Endometrial microvascular endothelial cells (primary cell): Measurements from ENCODE around the gene TGFBR1. TPM values are rescaled to one million over a fixed set of nuclear protein-coding genes. Genes with fewer than 3 reads are reported as not detected.

ENCODE experiments used
- in situ Hi-C: cut with HindIII; loops from 2 replicates; pipeline ENCODE4 v1.10.0; 2017; ENCODE audit warnings: low sequenced_read_pairs, low pct_unique_long_range_greater_than_20kb; ENCODE audit errors: inconsistent ontology term
- total RNA-seq: library from RNA; depleted of rRNA; stranded (reverse); fragments of >200 nt; gene quantifications from one replicate; pipeline ENCODE4 v1.2.3, GENCODE V29; 2015; ENCODE audit errors: inconsistent ontology term

TGFBR1 gene
- 10.9 TPM for total RNA-seq

DNA sequence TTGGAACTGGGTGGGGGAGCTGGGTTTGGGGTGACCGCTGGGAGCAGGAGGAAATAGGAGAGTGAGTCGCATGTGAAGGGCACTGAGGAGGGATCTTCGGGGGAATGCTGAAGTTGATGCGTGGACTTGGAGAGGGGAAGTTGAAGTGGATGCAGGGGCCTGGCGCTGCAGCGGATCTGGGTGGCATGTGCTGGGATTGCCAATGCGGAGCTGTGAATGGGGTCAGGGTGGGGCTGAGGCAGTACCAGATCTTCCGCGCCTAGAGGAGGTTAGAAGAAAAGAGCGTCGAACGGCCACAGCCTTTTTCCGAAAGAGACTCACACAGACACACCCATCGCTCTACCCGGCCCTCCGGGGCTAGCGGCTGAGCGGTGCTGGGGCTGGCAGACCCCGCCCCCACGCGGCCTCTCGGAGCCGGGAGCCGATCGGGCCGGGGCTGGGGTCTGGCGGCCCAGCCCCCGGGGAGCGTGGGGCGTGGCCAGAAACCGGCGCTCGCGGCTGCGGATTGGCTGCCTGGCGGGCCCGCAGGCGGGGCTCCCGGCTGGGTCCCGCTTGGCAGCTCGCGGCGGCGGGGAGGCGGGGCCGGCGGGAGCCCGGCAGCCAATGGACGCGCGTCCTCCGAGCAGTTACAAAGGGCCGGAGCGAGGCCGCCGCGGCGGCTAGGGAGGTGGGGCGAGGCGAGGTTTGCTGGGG lies at the start of gene TGFBR1:
TGFBR1 (plus strand) TSS at position 655 of the 693 bp plus-strand sequence. CDS start 93 bp downstream, outside the sequence.
- in situ Hi-C loops: no loop called here

DNA sequence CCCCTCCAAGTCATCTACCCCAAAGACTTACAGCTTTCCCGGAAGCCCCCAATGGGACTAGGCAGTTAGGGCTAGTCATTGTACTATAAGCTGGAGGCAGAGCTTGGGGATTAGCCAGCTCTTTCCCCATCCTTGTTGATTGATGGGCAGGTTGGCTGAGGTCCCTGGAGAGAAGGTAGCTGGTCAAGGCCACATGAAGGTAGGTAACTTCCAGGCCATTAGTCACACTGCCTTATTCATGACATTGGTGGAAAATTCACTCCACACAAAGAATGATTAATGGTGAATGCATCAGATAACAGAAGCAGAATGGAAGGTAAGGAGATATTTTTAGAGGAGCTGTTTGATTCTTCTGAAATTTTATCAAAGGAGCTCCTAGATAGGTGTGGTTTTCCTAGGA lies 49.5 kb upstream of the TGFBR1 start:
- in situ Hi-C loops: no loop called here

DNA sequence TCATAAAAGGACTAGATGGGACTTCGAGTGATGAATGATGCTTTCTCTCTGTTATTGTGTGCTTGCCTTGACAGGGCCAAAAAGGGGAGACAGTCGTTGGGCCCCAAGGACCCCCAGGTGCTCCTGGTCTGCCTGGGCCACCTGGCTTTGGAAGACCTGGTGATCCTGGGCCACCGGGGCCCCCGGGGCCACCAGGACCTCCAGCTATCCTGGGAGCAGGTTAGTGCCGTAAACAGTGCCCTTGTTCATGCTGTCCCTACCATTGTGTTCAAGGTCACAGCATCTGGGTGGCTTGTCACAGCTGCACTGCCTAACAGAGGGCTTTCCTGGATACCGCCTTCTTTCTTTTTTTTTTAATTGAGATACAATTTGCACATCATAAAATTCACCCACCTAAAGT lies 48.7 kb upstream of the TGFBR1 start:
- in situ Hi-C loops: no loop called here

DNA sequence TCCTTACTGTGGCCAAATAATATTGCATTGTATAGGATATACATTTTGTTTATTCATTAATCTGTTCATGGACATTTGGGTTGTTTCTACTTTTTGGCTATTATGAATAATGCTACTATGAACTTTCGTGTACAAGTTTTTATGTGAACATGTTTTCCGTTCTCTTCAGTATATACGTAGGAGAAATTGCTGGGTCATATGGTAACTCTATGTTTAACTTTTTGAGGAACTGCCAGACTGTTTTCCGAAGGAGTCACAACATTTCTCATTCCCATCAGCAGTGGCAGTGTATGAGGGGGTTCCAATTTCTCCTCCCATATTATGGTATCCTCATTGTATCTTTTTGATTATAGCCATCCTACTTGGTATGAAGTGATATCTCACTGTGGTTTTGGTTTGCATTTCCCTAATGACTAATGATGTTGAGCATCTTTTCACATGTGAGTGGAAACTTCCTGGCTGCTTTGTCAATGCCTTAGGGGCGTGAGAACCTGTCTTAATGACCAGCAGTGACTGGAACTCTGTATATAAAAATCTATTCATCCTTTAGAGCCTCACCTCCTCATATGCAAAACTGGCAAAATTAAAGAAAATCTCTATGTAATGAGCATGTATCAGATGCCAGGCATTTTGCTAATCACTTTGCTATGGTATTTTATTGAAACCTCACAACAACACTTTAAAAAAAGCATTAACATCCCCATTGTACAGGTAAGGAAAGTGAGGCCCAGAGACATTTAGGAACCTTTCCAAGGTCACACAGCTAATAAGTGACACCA lies 47.8 kb upstream of the TGFBR1 start:
- in situ Hi-C loops: no loop called here

DNA sequence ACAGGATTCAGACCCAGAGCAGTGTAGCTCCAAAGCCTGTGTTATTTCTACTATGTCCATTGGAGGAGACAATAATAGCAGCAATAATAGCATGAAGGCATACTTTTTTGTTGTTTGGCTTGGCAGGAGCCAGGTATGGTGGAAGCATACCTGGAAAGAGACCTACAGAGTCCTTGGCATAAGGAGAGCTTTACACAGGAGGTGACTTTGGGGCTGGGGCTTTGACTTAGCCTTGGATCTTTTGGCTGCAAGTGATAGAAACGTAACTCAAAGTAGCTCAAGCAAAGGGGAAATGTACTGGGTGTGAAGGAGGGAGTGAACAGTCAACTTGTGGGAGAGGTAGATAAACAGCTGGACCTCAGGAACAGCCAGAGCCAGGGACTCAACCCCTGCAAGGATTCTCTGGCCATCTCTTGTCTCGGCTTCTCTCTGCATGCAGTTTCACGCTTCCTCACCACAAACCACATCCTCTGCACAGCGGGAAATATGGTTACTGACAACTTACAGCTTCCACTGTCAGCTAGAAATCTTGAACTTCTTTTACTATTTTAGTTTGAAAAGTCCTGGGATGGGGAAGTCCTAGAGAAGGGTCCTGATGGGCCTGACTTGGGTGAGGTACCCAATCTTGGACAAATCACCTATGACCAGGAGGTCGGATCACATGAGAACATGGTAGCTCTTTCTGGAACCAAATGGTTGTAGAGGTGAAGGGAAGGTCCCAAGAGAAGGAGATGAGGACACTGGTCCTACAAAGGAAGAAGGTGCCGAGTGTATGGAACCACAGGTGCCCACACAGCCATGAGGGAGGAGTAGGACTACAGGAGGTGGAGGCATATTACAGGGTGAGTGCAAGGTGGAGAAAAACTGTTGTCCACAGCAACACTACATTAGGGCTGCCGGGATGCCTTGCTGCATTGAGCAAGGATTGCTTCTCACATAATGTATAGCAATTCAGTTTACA lies 47.0 kb upstream of the TGFBR1 start:
- in situ Hi-C loops: no loop called here

DNA sequence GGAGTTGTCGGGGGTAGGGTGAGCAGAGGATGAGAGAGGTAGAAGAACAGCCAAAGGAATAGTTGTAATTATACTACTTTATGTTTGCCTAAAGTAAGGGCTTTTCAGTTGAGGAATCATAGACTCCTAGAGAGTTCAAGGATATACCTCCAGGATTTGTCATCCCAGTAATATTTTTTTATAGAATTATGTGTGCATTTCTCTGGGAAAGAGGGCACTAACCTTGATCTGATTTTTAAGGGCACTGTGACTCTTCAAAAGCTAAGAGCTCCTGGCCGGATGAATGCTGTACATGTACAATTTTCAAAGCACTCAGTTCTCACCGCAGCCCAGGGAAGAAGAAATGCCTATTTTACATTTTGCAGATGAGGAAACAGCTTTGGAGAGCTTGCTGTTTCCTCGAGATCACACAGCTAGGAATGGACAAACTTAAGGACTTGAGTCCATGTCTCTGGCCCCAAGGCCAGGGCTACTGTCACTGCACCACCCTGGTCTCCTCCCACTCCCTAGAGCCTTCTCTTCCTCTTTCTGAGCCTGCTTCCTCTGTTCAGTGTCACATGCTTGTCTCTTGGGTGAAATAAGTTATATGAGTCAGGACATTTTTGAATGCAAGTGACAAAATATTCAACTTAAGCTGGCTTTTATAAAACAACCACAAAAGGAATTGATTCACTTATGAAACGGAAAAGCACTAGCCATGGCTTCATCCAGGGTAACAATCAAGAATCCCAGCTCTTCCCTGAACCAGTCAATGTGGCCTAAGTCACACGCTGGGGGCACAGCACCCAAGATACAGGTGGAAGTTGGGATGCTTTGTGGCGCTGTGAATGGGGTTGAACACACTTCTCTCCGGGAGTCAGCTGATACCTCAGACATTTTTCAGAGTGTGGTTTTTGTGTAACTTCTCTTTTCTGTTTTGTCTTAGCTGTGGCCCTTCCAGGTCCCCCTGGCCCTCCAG lies 45.7 kb upstream of the TGFBR1 start:
- in situ Hi-C loops: no loop called here

DNA sequence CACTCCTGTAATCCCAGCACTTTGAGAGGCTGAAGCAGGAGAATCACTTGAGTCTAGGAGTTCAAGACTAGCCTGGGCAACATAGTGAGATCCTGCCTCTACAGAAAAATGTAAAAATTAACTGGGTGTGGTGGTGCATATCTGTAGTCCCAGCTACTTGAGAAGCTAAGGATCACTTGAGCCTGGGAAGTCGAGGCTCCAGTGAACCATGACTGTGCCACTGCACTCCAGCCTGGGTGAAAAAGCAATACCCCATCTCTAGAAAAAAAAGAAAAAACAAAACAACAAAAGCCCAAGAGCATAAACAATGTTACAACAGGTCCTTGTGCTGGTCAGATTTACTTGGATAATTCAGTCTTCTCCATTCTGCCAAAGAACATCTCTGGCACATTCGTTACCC lies 44.3 kb upstream of the TGFBR1 start:
- in situ Hi-C loops: no loop called here

DNA sequence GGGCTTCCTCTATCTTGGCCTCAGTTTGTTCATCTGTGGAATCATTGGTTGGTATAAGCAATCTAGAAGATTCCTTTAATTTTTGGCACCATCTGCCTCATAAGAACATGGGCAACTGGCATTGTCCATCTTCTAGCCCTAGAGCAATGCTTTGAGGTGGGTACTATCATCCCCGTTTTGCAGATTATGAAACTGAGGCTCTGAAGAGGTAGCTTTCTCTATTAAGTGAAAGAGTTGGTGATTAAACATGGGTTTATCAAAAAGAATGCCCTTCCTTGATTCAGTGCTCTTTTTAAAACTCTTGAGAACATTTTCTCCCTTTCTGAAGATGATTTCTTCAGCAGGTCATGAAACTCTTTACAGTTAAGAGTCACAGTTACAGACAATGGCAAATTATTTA lies 42.4 kb upstream of the TGFBR1 start:
- in situ Hi-C loops: no loop called here

DNA sequence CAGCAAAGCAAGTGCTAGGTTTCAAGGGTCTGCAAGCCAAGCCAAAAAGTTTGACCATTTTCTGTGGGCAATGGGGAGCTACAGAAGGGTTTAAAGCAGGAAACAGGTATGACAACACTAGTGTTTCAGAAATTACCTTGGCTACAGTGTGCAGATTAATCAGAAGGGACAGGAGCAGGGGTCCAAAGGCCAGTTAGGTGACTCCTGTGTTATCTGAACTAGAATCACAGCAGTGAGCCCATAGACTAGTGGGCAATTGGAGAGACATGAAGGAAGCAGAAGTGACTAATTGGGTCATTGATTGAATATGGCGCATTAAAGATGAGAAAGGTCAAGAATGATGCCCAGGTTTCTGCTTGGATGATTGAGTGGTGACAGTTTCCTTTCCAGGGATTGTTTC lies 41.4 kb upstream of the TGFBR1 start:
- in situ Hi-C loops: no loop called here

DNA sequence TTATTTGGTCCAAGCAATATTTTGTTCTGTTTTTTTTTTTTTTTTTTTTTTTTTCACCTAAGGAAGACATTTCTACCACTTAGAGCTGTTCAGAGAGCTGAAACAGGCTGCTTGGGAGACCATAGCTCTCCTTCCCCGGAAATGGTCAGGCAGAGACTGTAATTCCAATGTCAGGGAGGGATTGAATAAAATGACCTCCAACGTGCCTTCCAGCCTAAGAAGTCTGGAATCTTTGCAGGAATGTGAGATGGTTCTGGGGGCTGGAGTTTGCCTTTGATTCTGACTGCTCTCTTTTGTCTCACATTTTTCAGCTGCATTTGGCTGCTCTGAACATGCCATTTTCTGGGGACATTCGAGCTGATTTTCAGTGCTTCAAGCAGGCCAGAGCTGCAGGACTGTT lies 38.3 kb upstream of the TGFBR1 start:
- in situ Hi-C loops: no loop called here

DNA sequence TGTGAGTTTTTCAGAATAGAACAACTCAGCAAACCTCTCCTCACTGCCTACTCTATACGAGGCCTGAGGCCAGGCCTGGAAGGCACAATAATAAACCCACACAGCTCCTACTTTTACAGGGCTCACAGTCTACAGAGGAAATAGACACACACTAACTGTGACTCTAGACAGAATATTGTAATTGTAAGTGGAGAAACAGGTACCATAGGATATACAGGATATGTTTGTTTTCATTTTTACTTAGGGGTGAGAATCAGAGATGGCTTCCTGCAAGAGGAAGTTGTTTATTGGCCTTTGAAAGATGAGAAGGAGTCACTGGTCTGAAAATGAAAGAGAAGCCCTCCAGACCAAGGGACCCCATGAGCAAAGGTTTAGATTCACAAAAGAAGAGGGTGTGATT lies 35.8 kb upstream of the TGFBR1 start:
- in situ Hi-C loops: no loop called here

DNA sequence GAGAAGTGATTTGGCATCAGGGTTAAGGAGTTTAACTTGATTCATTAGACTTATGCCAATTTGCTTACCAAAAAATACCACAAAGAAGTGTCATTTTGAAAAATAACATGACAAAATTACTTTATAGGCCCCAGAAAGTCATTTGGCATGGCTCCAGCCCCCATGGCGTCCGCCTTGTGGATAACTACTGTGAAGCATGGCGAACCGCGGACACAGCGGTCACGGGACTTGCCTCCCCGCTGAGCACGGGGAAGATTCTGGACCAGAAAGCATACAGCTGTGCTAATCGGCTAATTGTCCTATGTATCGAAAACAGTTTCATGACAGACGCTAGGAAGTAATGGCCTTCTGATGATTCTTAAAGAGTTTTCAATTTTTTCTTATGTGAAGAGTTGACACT lies 35.4 kb upstream of the TGFBR1 start:
- in situ Hi-C loops: no loop called here

DNA sequence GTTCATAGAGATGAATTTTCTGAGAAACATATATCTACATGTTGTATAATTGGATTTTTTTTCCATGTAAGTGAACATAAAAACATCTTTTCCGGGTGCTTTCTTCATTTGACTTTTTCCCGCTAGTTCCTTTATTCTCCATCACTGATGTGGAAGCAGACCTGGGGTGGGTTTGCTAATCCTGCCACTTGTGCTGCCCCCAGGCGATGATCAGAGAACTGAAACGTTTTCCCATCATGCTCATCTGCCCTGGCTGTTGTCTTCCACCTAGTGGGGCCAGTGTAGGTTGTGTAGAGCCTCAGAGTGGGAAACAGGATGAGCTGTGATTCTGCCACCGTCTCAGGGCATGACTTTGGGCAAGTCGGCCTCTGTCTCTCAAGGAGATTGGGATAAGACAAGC lies 34.2 kb upstream of the TGFBR1 start:
- in situ Hi-C loops: no loop called here

DNA sequence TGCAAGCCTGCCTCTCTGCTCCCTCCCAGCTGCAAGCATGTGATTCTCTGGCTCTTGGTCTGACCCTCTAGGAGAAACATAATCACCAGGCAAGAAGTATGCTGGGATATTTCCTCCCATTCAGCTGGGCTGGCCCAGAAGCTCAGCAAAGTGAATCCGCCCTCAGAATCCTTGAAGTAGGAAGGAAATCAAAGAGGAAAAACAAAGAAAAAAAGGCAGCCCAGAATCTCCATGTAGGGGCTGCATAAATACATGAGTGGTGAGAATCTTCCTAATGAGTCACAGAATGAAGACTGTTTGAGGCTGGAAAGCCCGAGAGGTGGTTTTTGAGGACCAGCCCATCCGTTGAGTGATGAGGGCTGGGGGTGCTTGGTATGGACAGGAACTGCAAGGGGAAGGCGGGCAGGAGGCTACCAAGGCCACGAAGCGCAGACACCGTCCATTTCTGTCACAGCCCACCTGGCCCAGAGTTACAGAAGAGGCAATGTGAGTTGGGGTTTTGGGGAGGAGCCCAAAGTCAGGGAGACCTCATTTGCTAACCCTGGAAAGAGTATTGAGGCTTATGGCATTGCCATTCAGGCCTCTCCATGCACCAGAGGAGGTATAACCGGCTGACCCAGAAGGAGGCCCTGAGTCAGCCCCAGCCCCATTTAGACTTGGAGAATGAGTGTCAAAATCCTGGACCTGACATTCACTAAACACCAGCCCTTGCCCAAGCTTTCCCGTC lies 33.4 kb upstream of the TGFBR1 start:
- in situ Hi-C loops: no loop called here

DNA sequence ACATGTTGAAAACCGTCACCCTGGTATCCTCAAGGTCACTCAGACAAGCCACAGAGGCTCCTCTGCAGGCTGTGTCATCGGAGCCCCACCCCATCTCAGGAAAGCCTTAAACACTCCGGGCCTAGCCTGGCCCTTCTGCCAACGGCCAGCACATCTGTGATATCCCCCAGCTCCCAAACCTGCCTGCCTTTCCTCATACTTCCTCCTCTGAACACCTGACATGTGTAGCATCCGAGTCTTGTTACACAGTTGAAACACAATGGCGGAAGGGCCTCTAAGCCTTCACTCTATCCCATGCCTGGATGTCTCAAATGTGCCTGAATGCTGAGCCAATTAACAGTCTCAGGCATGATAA lies 32.9 kb upstream of the TGFBR1 start:
- in situ Hi-C loops: no loop called here

DNA sequence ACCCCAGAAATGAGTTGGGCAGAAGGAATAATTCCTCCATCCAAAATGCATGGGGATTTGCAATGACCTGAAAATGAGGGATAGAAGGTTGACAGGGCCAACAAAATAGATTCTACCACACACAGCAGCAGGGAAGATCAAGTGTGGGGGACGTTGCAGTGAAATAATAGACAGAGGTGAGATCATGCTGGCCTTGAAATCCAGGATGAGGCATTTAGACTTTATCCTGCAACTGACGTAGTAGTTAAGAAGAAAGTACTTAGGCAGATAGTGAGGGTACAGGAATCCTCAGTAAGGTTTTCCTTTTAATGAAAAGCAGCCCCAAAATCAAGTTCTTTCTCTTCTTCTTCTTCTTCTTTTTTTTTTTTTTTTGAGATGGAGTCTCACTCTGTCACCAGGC lies 31.6 kb upstream of the TGFBR1 start:
- in situ Hi-C loops: no loop called here

DNA sequence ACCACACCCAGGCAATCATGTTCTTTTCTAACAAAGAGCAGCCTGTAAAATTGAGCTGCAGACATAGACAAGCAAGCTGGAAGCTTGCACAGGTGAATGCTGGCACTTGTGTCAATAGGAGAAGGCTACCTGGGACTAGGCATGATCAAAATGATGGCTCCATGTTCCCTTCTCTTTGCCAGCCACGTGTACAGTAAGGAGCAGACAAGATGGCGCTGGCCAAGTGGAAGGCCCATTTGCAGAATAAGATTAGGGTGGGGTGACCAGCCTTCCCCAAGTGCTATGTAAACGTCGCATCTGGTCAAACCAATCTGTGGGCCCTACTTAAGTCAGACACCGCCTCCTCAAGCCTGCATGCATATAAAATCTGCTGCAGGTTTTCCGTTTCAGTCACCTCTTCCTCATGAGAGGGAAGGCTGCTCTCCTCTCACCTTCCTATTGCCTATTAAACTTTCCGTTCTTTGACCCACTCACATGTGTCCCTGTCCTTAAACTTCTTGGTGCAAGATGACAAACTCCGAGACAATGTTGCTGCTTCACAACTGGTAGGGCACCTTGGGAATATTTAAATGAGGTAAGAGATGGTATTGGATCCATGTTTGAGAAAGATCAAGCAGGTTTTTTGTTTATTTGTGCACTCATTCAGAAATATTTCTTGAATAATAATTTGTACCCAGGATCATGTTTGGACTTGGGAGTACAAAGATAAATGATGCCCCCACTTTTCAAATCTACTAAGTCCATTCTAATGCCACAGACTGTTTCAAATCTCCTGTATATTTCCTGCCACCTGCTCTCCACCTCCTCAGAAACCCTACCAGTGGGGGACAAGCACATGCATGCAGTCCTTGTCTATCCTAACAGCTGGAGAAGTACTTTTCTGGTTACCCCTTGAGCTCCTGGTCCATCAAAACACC lies 30.7 kb upstream of the TGFBR1 start:
- in situ Hi-C loops: no loop called here
